Measurements from ENCODE around the gene CPEB3.
"Not testable (repeated sequence)": the region's sequence is repeated elsewhere in the genome, so short reads cannot be mapped to it uniquely, and the experiment has no call there.

CPEB3 gene

GRCh38 chr10:92208157-92208720 lies 82.6 kb downstream of the CPEB3 start:
- DNase-seq: no peak

- DNase-seq: no peak
These were observed 83.8 kb downstream of the CPEB3 start for GRCh38 chr10:92207061-92207460.

GRCh38 chr10:92203919-92204623 lies 86.8 kb downstream of the CPEB3 start:
- peak; percentile 84 for DNase-seq

GRCh38 chr10:92202536-92202935 lies 88.3 kb downstream of the CPEB3 start:
- no peak for DNase-seq

- DNase-seq: peak; percentile 41
These were observed 90.3 kb downstream of the CPEB3 start for GRCh38 chr10:92200564-92200963.

- DNase-seq: no peak
These were observed 103.8 kb downstream of the CPEB3 start for GRCh38 chr10:92187101-92187500.

GRCh38 chr10:92184977-92185376 lies 105.9 kb downstream of the CPEB3 start:
- DNase-seq: no peak

GRCh38 chr10:92183199-92183598 lies 107.7 kb downstream of the CPEB3 start:
- DNase-seq: no peak

GRCh38 chr10:92181575-92181974 lies 109.3 kb downstream of the CPEB3 start:
- peak; percentile 29 for DNase-seq

GRCh38 chr10:92180399-92180798 lies 110.5 kb downstream of the CPEB3 start:
- DNase-seq: no peak

- DNase-seq: no peak
These were observed 113.3 kb downstream of the CPEB3 start for GRCh38 chr10:92177546-92177945.

GRCh38 chr10:92175164-92175563 lies 115.7 kb downstream of the CPEB3 start:
- DNase-seq: no peak

- no peak for DNase-seq
These were observed 116.9 kb downstream of the CPEB3 start for GRCh38 chr10:92173996-92174395.

GRCh38 chr10:92164036-92164696 lies 126.7 kb downstream of the CPEB3 start:
- DNase-seq: no peak

- DNase-seq: no peak
These were observed 128.3 kb downstream of the CPEB3 start for GRCh38 chr10:92162541-92162940.

GRCh38 chr10:92156874-92157773 lies 133.8 kb downstream of the CPEB3 start:
- no peak for DNase-seq

GRCh38 chr10:92150823-92151222 lies 140.1 kb downstream of the CPEB3 start:
- no peak for DNase-seq

GRCh38 chr10:92149261-92149660 lies 141.6 kb downstream of the CPEB3 start:
- no peak for DNase-seq

GRCh38 chr10:92146781-92147180 lies 144.1 kb downstream of the CPEB3 start:
- no peak for DNase-seq

GRCh38 chr10:92146107-92146506 lies 144.8 kb downstream of the CPEB3 start:
- DNase-seq: no peak

- no peak for DNase-seq
These were observed 147.9 kb downstream of the CPEB3 start for GRCh38 chr10:92142949-92143348.

GRCh38 chr10:92142512-92142911 lies 148.4 kb downstream of the CPEB3 start:
- no peak for DNase-seq

- DNase-seq: not testable (repeated sequence)
These were observed 149.7 kb downstream of the CPEB3 start for GRCh38 chr10:92141147-92141546.

All from NCI-H82 (cell line).